CD14-positive monocyte (primary cell): Measurements from ENCODE around the gene INF2. TPM values are rescaled to one million over a fixed set of nuclear protein-coding genes. Genes with fewer than 3 reads are reported as not detected.

Experiments used
- DNase-seq, 3 donors: peaks; one replicate each; pipeline ENCODE4 v3.0.0-alpha.2; 2011 to 2022
- H2AFZ ChIP-seq: 2 replicates; pipeline ENCODE4 v1.6.0; 2012; ENCODE audit warnings: mild to moderate bottlenecking, low read depth, low read length, inconsistent platforms; ENCODE audit not compliant: insufficient read depth, poor library complexity, severe bottlenecking
- H3K27ac ChIP-seq, 2 donors: 1 replicate in 1 of 2; 2 replicates in 1 of 2; pipeline ENCODE4 v1.5.1; 2012 to 2013; ENCODE audit warnings: low read length in 2 of 2, control low read depth in 1 of 2, inconsistent platforms in 1 of 2, low read depth in 1 of 2, mild to moderate bottlenecking in 1 of 2
- H3K27me3 ChIP-seq, 2 donors: one replicate each; pipeline versions ENCODE4 v1.6.0 to v1.6.1; 2011 to 2013; ENCODE audit warnings: low read length in 2 of 2; ENCODE audit not compliant: control insufficient read depth in 2 of 2, insufficient read depth in 2 of 2
- H3K36me3 ChIP-seq, 2 donors: replicated peaks in 1 of 2; 1 replicate in 1 of 2; 2 replicates in 1 of 2; pipeline versions ENCODE4 v1.5.1 to v1.6.1; 2012 to 2013; ENCODE audit warnings: low read length in 2 of 2, control low read depth in 1 of 2, inconsistent platforms in 1 of 2, mild to moderate bottlenecking in 1 of 2; ENCODE audit not compliant: insufficient read depth in 2 of 2, control insufficient read depth in 1 of 2
- H3K4me1 ChIP-seq, 2 donors: 1 replicate in 1 of 2; 2 replicates in 1 of 2; pipeline versions ENCODE4 v1.5.1 to v1.6.1; 2012 to 2013; ENCODE audit warnings: low read length in 2 of 2, control low read depth in 1 of 2, inconsistent platforms in 1 of 2, mild to moderate bottlenecking in 1 of 2, moderate library complexity in 1 of 2; ENCODE audit not compliant: insufficient read depth in 2 of 2, control insufficient read depth in 1 of 2
- H3K4me2 ChIP-seq: replicated peaks from 2 replicates; pipeline ENCODE3; 2012; ENCODE audit warnings: low read length, moderate library complexity, mild to moderate bottlenecking; ENCODE audit not compliant: poor library complexity, severe bottlenecking; ENCODE audit errors: extremely low read depth
- H3K4me3 ChIP-seq, 3 experiments: fragments of 200-600 bp in 1 of 3; sonication (generic) in 1 of 3; replicated peaks in 1 of 3; 1 replicate in 2 of 3; 2 replicates in 1 of 3; pipeline ENCODE4 v1.5.1; 2011 to 2013; ENCODE audit warnings: low read length in 3 of 3, mild to moderate bottlenecking in 3 of 3, control low read depth in 2 of 3, low read depth in 2 of 3, inconsistent platforms in 1 of 3, moderate library complexity in 1 of 3
- H3K79me2 ChIP-seq: 2 replicates; pipeline ENCODE4 v1.6.0; 2012; ENCODE audit warnings: mild to moderate bottlenecking, control low read depth, inconsistent platforms, low read length, moderate library complexity; ENCODE audit not compliant: insufficient read depth
- H3K9ac ChIP-seq: 2 replicates; pipeline ENCODE4 v1.6.0; 2017; ENCODE audit warnings: low read length, mild to moderate bottlenecking; ENCODE audit not compliant: insufficient read depth, poor library complexity, severe bottlenecking
- H3K9me3 ChIP-seq, 2 donors: replicated peaks in 1 of 2; 1 replicate in 1 of 2; 2 replicates in 1 of 2; pipeline versions ENCODE4 v1.5.1 to v1.6.1; 2012 to 2013; ENCODE audit warnings: low read length in 2 of 2, control low read depth in 1 of 2; ENCODE audit not compliant: control insufficient read depth in 1 of 2, insufficient read depth in 1 of 2
- H4K20me1 ChIP-seq: 2 replicates; pipeline ENCODE4 v1.6.0; 2012; ENCODE audit warnings: mild to moderate bottlenecking, low read length, control low read depth, moderate library complexity; ENCODE audit not compliant: insufficient read depth
- H3K27ac Mint-ChIP-seq, 7 donors: one replicate each; pipeline ENCODE4 v1.8.0; 2020; ENCODE audit warnings: mild to moderate bottlenecking in 7 of 7, mixed read lengths in 7 of 7, moderate library complexity in 6 of 7, inconsistent platforms in 2 of 7
- H3K27me3 Mint-ChIP-seq, 3 donors: one replicate each; pipeline ENCODE4 v1.8.0; 2021 to 2022; ENCODE audit warnings: low read depth in 3 of 3, mild to moderate bottlenecking in 3 of 3, mixed read lengths in 3 of 3, moderate library complexity in 3 of 3, inconsistent platforms in 1 of 3
- H3K36me3 Mint-ChIP-seq, 2 donors: one replicate each; pipeline ENCODE4 v1.8.0; 2020; ENCODE audit warnings: mixed read lengths in 2 of 2, inconsistent platforms in 1 of 2, mild to moderate bottlenecking in 1 of 2
- H3K4me1 Mint-ChIP-seq: one replicate; pipeline ENCODE4 v1.8.0; 2020; ENCODE audit warnings: mild to moderate bottlenecking, mixed read lengths
- H3K4me3 Mint-ChIP-seq, 2 donors: one replicate each; pipeline ENCODE4 v1.8.0; 2020; ENCODE audit warnings: mild to moderate bottlenecking in 2 of 2, mixed read lengths in 2 of 2, moderate library complexity in 1 of 2
- H3K9me3 Mint-ChIP-seq, 7 donors: one replicate each; pipeline ENCODE4 v1.8.0; 2020 to 2022; ENCODE audit warnings: mixed read lengths in 7 of 7, mild to moderate bottlenecking in 6 of 7, moderate library complexity in 6 of 7, inconsistent platforms in 2 of 7
- CTCF ChIP-seq: fragments of 200-600 bp; IDR thresholded peaks from one replicate; pipeline ENCODE4 v1.8.0; 2022; ENCODE audit warnings: antibody characterized with exemption, mild to moderate bottlenecking
- WGBS: methylation state at CpG from one replicate; pipeline ENCODE4 v1.1.5; 2013; ENCODE audit warnings: missing lambda C conversion rate; ENCODE audit not compliant: insufficient coverage; 5-methylcytosine and 5-hydroxymethylcytosine counted together
- intact Hi-C, 2 donors: fragments of 100-400 bp; cut with micrococcal nuclease; formaldehyde crosslinking; loops; one replicate each; pipeline versions ENCODE4 v1.15.0 to v1.15.1; 2023
- polyA plus RNA-seq, 3 donors: library from polyadenylated mRNA; depleted of rRNA in 1 of 3; unstranded in 2 of 3; stranded (reverse) in 1 of 3; fragments of 300-500 nt in 2 of 3; fragments of >200 nt in 1 of 3; fragmentation: Illumina TruSeq in 2 of 3; gene quantifications; 1 replicate in 2 of 3; 2 replicates in 1 of 3; pipeline ENCODE4 v1.2.3, GENCODE V29; 2012 to 2021

INF2 gene
- polyA plus RNA-seq, 3 donors, result 2.9 to 23.3 (median 3.8) TPM

- Mint-ChIP-seq H3K27ac (no peak overlapping the region), H3K9me3 (no peaks in the 10 kb centered on the region), H3K36me3 (peaks cover 17 to 35% of the 10 kb centered on the region in 2 donors), H3K27me3 (peaks cover 0 to 1% (median 0%) of the 10 kb centered on the region in 3 donors), H3K4me3 (no peak overlapping the region), H3K4me1 (peaks cover 1% of the 10 kb centered on the region)
- intact Hi-C loops, result loop anchor here in 1 of 2 donors (5.0 kb wide), 1 partner anchor 40 kb away; no protein-coding TSS in a partner anchor
- no peak for DNase-seq
- Histone ChIP-seq H3K9me3 (no peaks in the 10 kb centered on the region), H2AFZ (no peak overlapping the region), H4K20me1 (no peaks in the 10 kb centered on the region), H3K4me3 (no peak overlapping the region), H3K79me2 (no peaks in the 10 kb centered on the region), H3K4me2 (no peak overlapping the region), H3K4me1 (no peaks in the 10 kb centered on the region), H3K27ac (no peak overlapping the region), H3K27me3 (no peaks in the 10 kb centered on the region), H3K36me3 (peaks cover 16 to 36% of the 10 kb centered on the region in 2 donors), H3K9ac (no peak overlapping the region)
- 90% methylated on average over 18 of the region's 28 CpGs for WGBS
- no peak for TF ChIP-seq CTCF
Measured at GRCh38 chr14:104706733-104707607, 17.6 kb downstream of the INF2 start.

GRCh38 chr14:104707608-104708595 lies 18.5 kb downstream of the INF2 start:
- Histone ChIP-seq H3K27ac (no peak overlapping the region), H2AFZ (no peak overlapping the region), H3K4me2 (no peak overlapping the region), H4K20me1 (no peaks in the 10 kb centered on the region), H3K27me3 (no peaks in the 10 kb centered on the region), H3K4me3 (no peak overlapping the region), H3K9ac (no peak overlapping the region), H3K9me3 (no peaks in the 10 kb centered on the region), H3K36me3 (peaks cover 15 to 34% of the 10 kb centered on the region in 2 donors), H3K79me2 (no peaks in the 10 kb centered on the region), H3K4me1 (peaks cover 0 to 2% of the 10 kb centered on the region in 2 donors)
- Mint-ChIP-seq H3K4me3 (no peak overlapping the region), H3K9me3 (no peaks in the 10 kb centered on the region), H3K4me1 (peaks cover 1% of the 10 kb centered on the region), H3K36me3 (peaks cover 17 to 29% of the 10 kb centered on the region in 2 donors), H3K27ac (no peak overlapping the region), H3K27me3 (peaks cover 0 to 1% (median 0%) of the 10 kb centered on the region in 3 donors)
- intact Hi-C loops, result loop anchor here (1.0 to 5.0 kb wide), 4 partner anchors 41 to 58 kb away; no protein-coding TSS in a partner anchor
- WGBS, result 79% methylated on average over 25 of the region's 34 CpGs
- DNase-seq, result no peak
- no peak for TF ChIP-seq CTCF
